HepG2 (cell line): Measurements from ENCODE around the gene FAM53C. TPM values are rescaled to one million over a fixed set of nuclear protein-coding genes. Genes with fewer than 3 reads are reported as not detected.

Experiments
- BCLAF1 ChIP-seq: fragments of 450-650 bp; IDR thresholded peaks from 2 replicates; pipeline ENCODE4 v1.6.1; 2017; ENCODE audit warnings: mild to moderate bottlenecking
- CEBPB ChIP-seq: IDR thresholded peaks from 2 replicates; pipeline ENCODE4 v1.6.1; 2011; ENCODE audit warnings: low read depth, low read length, improper control_type of control experiment, borderline replicate concordance
- ETV5 ChIP-seq: IDR thresholded peaks from 2 replicates; pipeline ENCODE4 v1.6.1; 2018; ENCODE audit warnings: missing biosample characterization, missing genetic modification reagents, inconsistent platforms, borderline replicate concordance
- FOXK1 ChIP-seq: sonication (generic); formaldehyde crosslinking; IDR thresholded peaks from 2 replicates; pipeline ENCODE4 v1.4.0; 2020; ENCODE audit warnings: low read depth, missing genetic modification reagents, borderline replicate concordance
- KAT2B ChIP-seq: fragments of 150-350 bp; IDR thresholded peaks from 2 replicates; pipeline ENCODE4 v1.6.1; 2014; ENCODE audit warnings: low read depth, low read length, borderline replicate concordance
- MAFK ChIP-seq, 2 experiments: IDR thresholded peaks in 1 of 2; conservative IDR thresholded peaks in 1 of 2; 2 replicates each; pipeline ENCODE4 v1.6.1; 2011; ENCODE audit warnings: improper control_type of control experiment in 2 of 2, low read length in 2 of 2
- MEIS2 ChIP-seq: sonication (generic); formaldehyde crosslinking; IDR thresholded peaks from 2 replicates; pipeline ENCODE4 v1.9.0; 2021; ENCODE audit warnings: mild to moderate bottlenecking, missing genetic modification reagents
- NFYC ChIP-seq: IDR thresholded peaks from 2 replicates; pipeline ENCODE4 v1.6.1; 2016; ENCODE audit warnings: missing genetic modification reagents, missing compliant biosample characterization
- PCBP1 ChIP-seq: fragments of 200-400 bp; formaldehyde crosslinking; IDR thresholded peaks from 2 replicates; pipeline ENCODE4 v1.6.1; 2017; ENCODE audit warnings: mild to moderate bottlenecking, low read depth, low read length, borderline replicate concordance
- SCMH1 ChIP-seq: sonication (generic); formaldehyde crosslinking; IDR thresholded peaks from 2 replicates; pipeline ENCODE4 v1.9.0; 2021; ENCODE audit warnings: missing genetic modification reagents, mild to moderate bottlenecking, borderline replicate concordance
- SP2 ChIP-seq: sonication (generic); formaldehyde crosslinking; IDR thresholded peaks from 2 replicates; pipeline ENCODE4 v1.5.1; 2020; ENCODE audit warnings: mild to moderate bottlenecking, missing genetic modification reagents
- TBX2 ChIP-seq: sonication (generic); formaldehyde crosslinking; IDR thresholded peaks from 2 replicates; pipeline ENCODE4 v1.5.0; 2020; ENCODE audit warnings: missing genetic modification reagents, mild to moderate bottlenecking, borderline replicate concordance
- ZBTB20 ChIP-seq: sonication (generic); formaldehyde crosslinking; IDR thresholded peaks from 2 replicates; pipeline ENCODE4 v1.8.1; 2023; ENCODE audit warnings: missing genetic modification reagents, low read depth, mild to moderate bottlenecking, borderline replicate concordance
- ZBTB7B ChIP-seq: sonication (generic); formaldehyde crosslinking; IDR thresholded peaks from 2 replicates; pipeline ENCODE4 v1.4.0; 2020; ENCODE audit warnings: missing genetic modification reagents
- ZGPAT ChIP-seq: IDR thresholded peaks from 2 replicates; pipeline ENCODE4 v1.6.1; 2016; ENCODE audit warnings: mild to moderate bottlenecking
- ZHX1 ChIP-seq: sonication (generic); formaldehyde crosslinking; IDR thresholded peaks from 2 replicates; pipeline ENCODE4 v1.8.1; 2022; ENCODE audit warnings: low read depth, mild to moderate bottlenecking, missing genetic modification reagents
- ZKSCAN8 ChIP-seq: IDR thresholded peaks from 2 replicates; pipeline ENCODE4 v1.6.1; 2016; ENCODE audit warnings: borderline replicate concordance, missing genetic modification reagents, missing compliant biosample characterization
- ZNF160 ChIP-seq: sonication (generic); formaldehyde crosslinking; IDR thresholded peaks from 2 replicates; pipeline ENCODE4 v1.8.0; 2022; ENCODE audit warnings: mild to moderate bottlenecking, inconsistent platforms, missing genetic modification reagents
- ZNF251 ChIP-seq: sonication (generic); formaldehyde crosslinking; IDR thresholded peaks from 2 replicates; pipeline ENCODE4 v1.9.0; 2021; ENCODE audit warnings: mild to moderate bottlenecking, missing genetic modification reagents
- ZNF431 ChIP-seq: sonication (generic); formaldehyde crosslinking; IDR thresholded peaks from 2 replicates; pipeline ENCODE4 v1.9.0; 2022; ENCODE audit warnings: missing genetic modification reagents, low read depth, mild to moderate bottlenecking, borderline replicate concordance
- ZNF572 ChIP-seq: sonication (generic); formaldehyde crosslinking; IDR thresholded peaks from 2 replicates; pipeline ENCODE4 v1.5.1; 2020; ENCODE audit warnings: mild to moderate bottlenecking, missing genetic modification reagents
- ZNF740 ChIP-seq: sonication (generic); formaldehyde crosslinking; IDR thresholded peaks from 2 replicates; pipeline ENCODE4 v1.4.0; 2020; ENCODE audit warnings: missing genetic modification reagents
- ZNF883 ChIP-seq: sonication (generic); formaldehyde crosslinking; IDR thresholded peaks from 2 replicates; pipeline ENCODE4 v1.5.1; 2020; ENCODE audit warnings: mild to moderate bottlenecking, missing genetic modification reagents; ENCODE audit errors: not compliant biosample characterization
- polyA plus RNA-seq, 8 experiments: library from polyadenylated mRNA; depleted of rRNA in 3 of 8; stranded (reverse) in 7 of 8; unstranded in 1 of 8; fragments of >200 nt; fragmentation: Illumina TruSeq in 4 of 8; extraction: Trizol in 4 of 8; gene quantifications; 2 replicates each; pipeline versions ENCODE4 v1.2.1 to v1.2.3, GENCODE V29; 2011 to 2016; ENCODE audit warnings: low read depth in 4 of 8, missing spikeins in 1 of 8, mixed read lengths in 1 of 8; ENCODE audit not compliant: insufficient read depth in 1 of 8
- total RNA-seq, 5 experiments: library from RNA; depleted of rRNA; stranded (reverse); fragments of >200 nt; fragmentation: Illumina TruSeq; extraction: Trizol; gene quantifications; 2 replicates each; pipeline ENCODE4 v1.2.3, GENCODE V29; 2016; ENCODE audit warnings: low read depth in 1 of 5

Gene FAM53C
- total and polyA plus RNA-seq, 2 of the 13 experiments (the other 11 are each of a cell fraction or from before 2014, with no cell fraction given) = 26.9 to 30.1 TPM

GRCh38 chr5:138354926-138355378 is 16.9 kb downstream of the FAM53C start (continued):
- TF ChIP-seq ZNF431 (no peak), ZKSCAN8 (CRISPR knock-in tag) (no peak), ZNF251 (CRISPR knock-in tag) (no peak), ZGPAT (no peak), ZHX1 (CRISPR knock-in tag) (no peak), ZBTB20 (CRISPR knock-in tag) (no peak), SCMH1 (CRISPR knock-in tag) (no peak), BCLAF1 (no peak), TBX2 (CRISPR knock-in tag) (no peak), ZNF160 (CRISPR knock-in tag) (no peak), ZBTB7B (CRISPR knock-in tag) (no peak), SP2 (CRISPR knock-in tag) (peak; percentile 69), PCBP1 (no peak), ETV5 (CRISPR knock-in tag) (no peak), ZNF572 (no peak), FOXK1 (CRISPR knock-in tag) (peak; percentile 83; the same call in 1 of the 2 replicates), NFYC (peak; percentile 84), CEBPB (no peak), KAT2B (no peak), MEIS2 (CRISPR knock-in tag) (no peak), MAFK (conservative IDR thresholded peaks at IDR 0.05 in 1 of 2, IDR thresholded peaks at IDR 0.05 in 1 of 2; ENCODE audit: low read length in 2 of 2) (0 out of 4 replicates have a peak, but pooled peaks have one; percentile 0 to 21), ZNF740 (CRISPR knock-in tag) (no peak), ZNF883 (CRISPR knock-in tag) (no peak)
